Right lung (tissue), 5 donors: ENCODE data around the gene HTD2. TPM values are rescaled to one million over a fixed set of nuclear protein-coding genes. Genes with fewer than 3 reads are reported as not detected.
"Not testable (repeated sequence)": the region's sequence is repeated elsewhere in the genome, so short reads cannot be mapped to it uniquely, and the experiment has no call there.

Source experiments
- DNase-seq, 2 donors: peaks; one replicate each; pipeline ENCODE4 v3.0.0-alpha.2; 2013
- polyA plus RNA-seq, 5 donors: library from polyadenylated mRNA; unstranded; fragments of 120-200 nt; gene quantifications; one replicate each; pipeline versions ENCODE4 v1.2.1 to v1.2.3, GENCODE V29; 2013; ENCODE audit warnings: inconsistent platforms in 1 of 5, low replicate concordance in 1 of 5; ENCODE audit not compliant: insufficient read length in 5 of 5, insufficient read depth in 1 of 5

HTD2 gene
- polyA plus RNA-seq, 5 donors: 9.1 to 13.1 (median 11.5) TPM

- DNase-seq: no peak
These were observed 23.6 kb downstream of the HTD2 start for GRCh38 chr3:58329922-58330413.

GRCh38 chr3:58331593-58332152, 25.4 kb downstream of the HTD2 start:
- DNase-seq: no peak

GRCh38 chr3:58332575-58333188, 26.4 kb downstream of the HTD2 start, which contains the start of gene PXK:
PXK (plus strand) TSS chr3:58332892; CDS start chr3:58332989, 97 bp downstream.
- DNase-seq: peak; percentile 66 to 78

GRCh38 chr3:58333206-58334012, 27.1 kb downstream of the HTD2 start:
- DNase-seq: peak; percentile 23 to 29

GRCh38 chr3:58334013-58334321, 27.6 kb downstream of the HTD2 start:
- no peak for DNase-seq

GRCh38 chr3:58334506-58334884, 28.2 kb downstream of the HTD2 start:
- no peak for DNase-seq

GRCh38 chr3:58335652-58335947, 29.3 kb downstream of the HTD2 start:
- DNase-seq: no peak

- DNase-seq: no peak
These were observed 30.0 kb downstream of the HTD2 start for GRCh38 chr3:58336135-58336882.

- DNase-seq: no peak
These were observed 30.9 kb downstream of the HTD2 start for GRCh38 chr3:58337190-58337589.

- not testable (repeated sequence) for DNase-seq
These were observed 32.8 kb downstream of the HTD2 start for GRCh38 chr3:58339146-58339545.

- no peak for DNase-seq
These were observed 34.4 kb downstream of the HTD2 start for GRCh38 chr3:58340594-58341244.

GRCh38 chr3:58341376-58341775, 35.1 kb downstream of the HTD2 start:
- no peak for DNase-seq

GRCh38 chr3:58342676-58343075, 36.4 kb downstream of the HTD2 start:
- DNase-seq: no peak

GRCh38 chr3:58345457-58345856, 39.1 kb downstream of the HTD2 start:
- no peak for DNase-seq

GRCh38 chr3:58346368-58346767, 40.0 kb downstream of the HTD2 start:
- DNase-seq: no peak

- DNase-seq: no peak
These were observed 41.7 kb downstream of the HTD2 start for GRCh38 chr3:58347984-58348383.

- DNase-seq: peak; percentile 21 to 24
These were observed 43.7 kb downstream of the HTD2 start for GRCh38 chr3:58349792-58350626.

- DNase-seq: no peak
These were observed 44.3 kb downstream of the HTD2 start for GRCh38 chr3:58350627-58351013.

GRCh38 chr3:58351920-58352319, 45.6 kb downstream of the HTD2 start:
- no peak for DNase-seq

- DNase-seq: no peak
These were observed 46.3 kb downstream of the HTD2 start for GRCh38 chr3:58352626-58353025.
